Measurements from ENCODE around the gene RANBP10. TPM values are rescaled to one million over a fixed set of nuclear protein-coding genes. Genes with fewer than 3 reads are reported as not detected.

Gene RANBP10
- total RNA-seq, result 3.6 TPM in 2 replicates

GRCh38 chr16:67806428-67807147 is at the start of gene RANBP10, which contains the start of gene TSNAXIP1:
TSS of gene RANBP10 (minus strand) at chr16:67806560. CDS start at chr16:67806536, 24 bp downstream.
TSS of gene TSNAXIP1 (plus strand) at chr16:67806889. CDS start at chr16:67807150, 261 bp downstream.

GRCh38 chr16:67847064-67847861 is 40.9 kb upstream of the RANBP10 start, which contains the start of gene CENPT:
TSS of gene CENPT (minus strand) at chr16:67847693. CDS start at chr16:67833859, 13,834 bp downstream.

GRCh38 chr16:67846320-67847063 is 40.1 kb upstream of the RANBP10 start, which contains the start of gene NUTF2:
TSS of gene NUTF2 (plus strand) at chr16:67846933. CDS start at chr16:67865131, 18,198 bp downstream.

GRCh38 chr16:67841816-67842508 is 35.6 kb upstream of the RANBP10 start, which contains the start of gene THAP11:
TSS of gene THAP11 (plus strand) at chr16:67842320. CDS start at chr16:67842555, 235 bp downstream.

GRCh38 chr16:67719048-67719777 is 87.1 kb downstream of the RANBP10 start, which contains the start of gene GFOD2:
TSS of gene GFOD2 (minus strand) at chr16:67719316. CDS start at chr16:67685715, 33,601 bp downstream.

Other genes starting within 250 kb of the RANBP10 start
- 22.4 and 26.6 TPM in 2 replicates for gene CTCF, start 244.0 kb downstream of the RANBP10 start, total RNA-seq
- gene CARMIL2, start 161.4 kb downstream of the RANBP10 start, total RNA-seq, result 0.32 and 2.7 TPM in 2 replicates
- 18.2 and 20.5 TPM in 2 replicates for gene ACD, start 146.3 kb downstream of the RANBP10 start, total RNA-seq
- gene PARD6A, start 145.6 kb downstream of the RANBP10 start, total RNA-seq, result 1.6 and 5.3 TPM in 2 replicates
- 14.7 and 24.0 TPM in 2 replicates for gene ENKD1, start 139.8 kb downstream of the RANBP10 start, total RNA-seq
- gene C16orf86, start 139.7 kb downstream of the RANBP10 start, total RNA-seq, result 3.5 and 6.8 TPM in 2 replicates
- gene GFOD2, start 87.2 kb downstream of the RANBP10 start, total RNA-seq, result 29.9 and 47.0 TPM in 2 replicates
- 0.32 TPM in 1 of 2 replicates, not detected in the other for gene TSNAXIP1, start 329 bp upstream of the RANBP10 start, total RNA-seq
- gene THAP11, start 35.8 kb upstream of the RANBP10 start, total RNA-seq, result 38.7 and 72.5 TPM in 2 replicates
- gene NUTF2, start 40.4 kb upstream of the RANBP10 start, total RNA-seq, result 67.0 and 256 TPM in 2 replicates
- gene CENPT, start 41.1 kb upstream of the RANBP10 start, total RNA-seq, result 28.6 and 29.6 TPM in 2 replicates
- 39.8 and 50.3 TPM in 2 replicates for gene EDC4, start 66.5 kb upstream of the RANBP10 start, total RNA-seq
- not detected in 2 replicates for gene NRN1L, start 78.3 kb upstream of the RANBP10 start, total RNA-seq
- 10.7 and 19.1 TPM in 2 replicates for gene PSKH1, start 86.7 kb upstream of the RANBP10 start, total RNA-seq
- 0.32 and 0.61 TPM in 2 replicates for gene CTRL, start 125.3 kb upstream of the RANBP10 start, total RNA-seq
- 60.4 and 85.9 TPM in 2 replicates for gene PSMB10, start 130.3 kb upstream of the RANBP10 start, total RNA-seq
- gene LCAT, start 137.6 kb upstream of the RANBP10 start, total RNA-seq, result 1.3 and 2.6 TPM in 2 replicates
- 36.4 and 40.0 TPM in 2 replicates for gene SLC12A4, start 162.1 kb upstream of the RANBP10 start, total RNA-seq
- not detected in 2 replicates for gene DPEP3, start 173.9 kb upstream of the RANBP10 start, total RNA-seq
- 1.1 TPM in 1 of 2 replicates, not detected in the other for gene DPEP2, start 192.9 kb upstream of the RANBP10 start, total RNA-seq
- not detected in 2 replicates for gene DPEP2NB, start 209.4 kb upstream of the RANBP10 start, total RNA-seq
- gene DDX28, start 216.7 kb upstream of the RANBP10 start, total RNA-seq, result 14.4 and 20.5 TPM in 2 replicates
- 23.4 and 27.5 TPM in 2 replicates for gene DUS2, start 216.7 kb upstream of the RANBP10 start, total RNA-seq